K562 (cell line): Measurements from ENCODE around the gene GAMT. TPM values are rescaled to one million over a fixed set of nuclear protein-coding genes. Genes with fewer than 3 reads are reported as not detected.
A peak's percentile ranks its signal among the peaks of the same experiment; 100 is the strongest.

Experiments
- CHD4 ChIP-seq: fragments of 200-600 bp; sonication (generic); IDR thresholded peaks from 3 replicates; pipeline ENCODE4 v1.6.1; 2012; ENCODE audit warnings: low read depth, mild to moderate bottlenecking, mixed read lengths, low read length, inconsistent platforms; ENCODE audit not compliant: insufficient read depth, insufficient replicate concordance, poor library complexity, severe bottlenecking
- CTCFL ChIP-seq: IDR thresholded peaks from 2 replicates; pipeline ENCODE4 v1.6.1; 2011; ENCODE audit warnings: borderline replicate concordance, low read depth, mild to moderate bottlenecking, moderate library complexity, low read length; ENCODE audit not compliant: insufficient read depth, poor library complexity, severe bottlenecking
- KAT7 ChIP-seq: sonication (generic); formaldehyde crosslinking; IDR thresholded peaks from 2 replicates; pipeline ENCODE4 v1.8.0; 2022; ENCODE audit warnings: missing genetic modification reagents, mild to moderate bottlenecking, borderline replicate concordance
- LEF1 ChIP-seq: fragments of 450-650 bp; IDR thresholded peaks from 2 replicates; pipeline ENCODE4 v1.6.1; 2016; ENCODE audit warnings: mild to moderate bottlenecking
- MAX ChIP-seq: sonication (generic); formaldehyde crosslinking; IDR thresholded peaks from 2 replicates; pipeline ENCODE4 v1.9.0; 2022; ENCODE audit warnings: mild to moderate bottlenecking, missing genetic modification reagents
- MCM7 ChIP-seq, 2 experiments: fragments of 450-650 bp; IDR thresholded peaks; 2 replicates each; pipeline ENCODE4 v1.6.1; 2016 to 2018
- MXI1 ChIP-seq: IDR thresholded peaks from 2 replicates; pipeline ENCODE4 v1.6.1; 2011; ENCODE audit warnings: low read depth, mild to moderate bottlenecking, improper control_type of control experiment, low read length
- NCOA2 ChIP-seq, 2 experiments: fragments of 450-650 bp; IDR thresholded peaks; 2 replicates each; pipeline ENCODE4 v1.6.1; 2018; ENCODE audit warnings: mild to moderate bottlenecking in 2 of 2, moderate library complexity in 1 of 2; ENCODE audit not compliant: partially characterized antibody in 2 of 2
- PCBP1 ChIP-seq: fragments of 200-400 bp; formaldehyde crosslinking; IDR thresholded peaks from 2 replicates; pipeline ENCODE4 v1.6.1; 2018; ENCODE audit warnings: mild to moderate bottlenecking, low read depth, low read length; ENCODE audit not compliant: poor library complexity, severe bottlenecking
- RCOR1 ChIP-seq, 2 experiments: IDR thresholded peaks; 2 replicates each; pipeline ENCODE4 v1.6.1; 2012; ENCODE audit warnings: low read depth in 2 of 2, low read length in 2 of 2, borderline replicate concordance in 1 of 2, improper control_type of control experiment in 1 of 2
- RNF2 ChIP-seq: sonication (generic); IDR thresholded peaks from 2 replicates; pipeline ENCODE4 v1.6.1; 2016
- SAP30 ChIP-seq: fragments of 200-600 bp; sonication (generic); IDR thresholded peaks from 2 replicates; pipeline ENCODE4 v1.6.1; 2012; ENCODE audit warnings: borderline replicate concordance, low read depth, mild to moderate bottlenecking, moderate library complexity, low read length, control low read depth, inconsistent platforms; ENCODE audit not compliant: insufficient read depth, poor library complexity, severe bottlenecking
- SRF ChIP-seq, 2 experiments: fragments of 250-450, 450-650 bp in 1 of 2; sonication (Bioruptor Pico) in 1 of 2; sonication (generic) in 1 of 2; formaldehyde crosslinking; IDR thresholded peaks; 2 replicates each; pipeline versions ENCODE4 v1.5.0 to v1.5.1; 2020 to 2022; ENCODE audit warnings: mild to moderate bottlenecking in 1 of 2, missing genetic modification reagents in 1 of 2
- THRB ChIP-seq: fragments of 450-650 bp; formaldehyde crosslinking; conservative IDR thresholded peaks from 2 replicates; pipeline ENCODE4 v1.4.0; 2022; ENCODE audit warnings: mild to moderate bottlenecking, missing genetic modification characterization
- polyA plus RNA-seq, 8 experiments: library from polyadenylated mRNA; depleted of rRNA in 4 of 8; stranded (reverse) in 5 of 8; unstranded in 3 of 8; fragments of >200 nt; fragmentation: Nextera tagmentation in 2 of 8; fragmentation: Illumina TruSeq in 1 of 8; extraction: Ambion mirVana in 2 of 8; extraction: Trizol in 1 of 8; gene quantifications; 2 replicates each; pipeline versions ENCODE4 v1.2.1 to v1.2.3, GENCODE V29; 2011 to 2014; ENCODE audit warnings: inconsistent platforms in 1 of 8, missing spikeins in 1 of 8
- total RNA-seq, 7 experiments: library from RNA; depleted of rRNA in 6 of 7; stranded (reverse); fragments of >200 nt in 6 of 7; fragmentation: Illumina TruSeq in 2 of 7; extraction: Trizol in 2 of 7; gene quantifications; 2 replicates each; pipeline versions ENCODE4 v1.2.1 to v1.2.3, GENCODE V29; 2011 to 2021; ENCODE audit warnings: low replicate concordance in 1 of 7
- TF ChIP-seq, protein P1 (sequence below): IDR thresholded peaks from 3 replicates; pipeline ENCODE4 v1.6.1; 2011; ENCODE audit warnings: borderline replicate concordance, mild to moderate bottlenecking; ENCODE audit not compliant: insufficient read length, insufficient read depth
- TF ChIP-seq, protein P2 (sequence below), 2 experiments: IDR thresholded peaks in 1 of 2; conservative IDR thresholded peaks in 1 of 2; 2 replicates each; pipeline ENCODE4 v1.6.1; 2016; ENCODE audit warnings: low read depth in 2 of 2, mild to moderate bottlenecking in 1 of 2, missing compliant biosample characterization in 1 of 2, missing genetic modification characterization in 1 of 2, moderate library complexity in 1 of 2

The GAMT gene
- total and polyA plus RNA-seq, 9 of the 15 experiments (the other 6 are each of a cell fraction or from before 2014, with no cell fraction given) = 1.3 to 35.3 (median 27.2) TPM

DNA sequence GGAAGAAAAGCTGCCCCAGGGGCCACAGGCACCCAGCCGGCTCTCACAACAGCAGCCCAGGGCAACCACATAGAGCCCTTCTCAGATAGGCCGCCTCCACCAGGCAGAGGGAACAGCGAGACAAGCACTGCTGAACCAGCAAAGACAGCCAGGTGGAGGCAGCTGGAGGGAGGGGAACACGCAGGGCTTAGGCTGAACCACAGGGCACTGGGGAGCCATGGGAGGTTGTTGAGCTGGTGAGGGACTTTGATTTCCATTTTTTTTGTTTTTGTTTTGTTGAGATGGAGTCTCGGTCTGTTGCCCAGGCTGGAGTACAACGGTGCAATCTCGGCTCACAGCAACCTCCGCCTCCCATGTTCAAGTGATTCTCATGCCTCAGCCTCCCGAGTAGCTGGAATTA is 3.5 kb downstream of the GAMT start (continued):
- TF ChIP-seq CTCFL (no peak), SRF (CRISPR knock-in tag; IDR thresholded peaks at IDR 0.05) (no peak), LEF1 (no peak), KAT7 (CRISPR knock-in tag) (no peak), MAX (0 out of 2 replicates have a peak, but pooled peaks have one; percentile 11), RNF2 (no peak), MCM7 (IDR thresholded peaks at IDR 0.05) (no peak), THRB (CRISPR knock-in tag) (no peak), SAP30 (no peak), RCOR1 (IDR thresholded peaks at IDR 0.05; ENCODE audit: borderline replicate concordance in 1 of 2, low read depth in 2 of 2, low read length in 2 of 2) (peak; percentile 43 to 66; a peak in 3 of 4 replicates), CHD4 (peak; percentile 61), PCBP1 (no peak), NCOA2 (IDR thresholded peaks at IDR 0.05; ENCODE audit: partially characterized antibody in 2 of 2) (no peak), MXI1 (no peak)
- TF ChIP-seq, protein P1, sequence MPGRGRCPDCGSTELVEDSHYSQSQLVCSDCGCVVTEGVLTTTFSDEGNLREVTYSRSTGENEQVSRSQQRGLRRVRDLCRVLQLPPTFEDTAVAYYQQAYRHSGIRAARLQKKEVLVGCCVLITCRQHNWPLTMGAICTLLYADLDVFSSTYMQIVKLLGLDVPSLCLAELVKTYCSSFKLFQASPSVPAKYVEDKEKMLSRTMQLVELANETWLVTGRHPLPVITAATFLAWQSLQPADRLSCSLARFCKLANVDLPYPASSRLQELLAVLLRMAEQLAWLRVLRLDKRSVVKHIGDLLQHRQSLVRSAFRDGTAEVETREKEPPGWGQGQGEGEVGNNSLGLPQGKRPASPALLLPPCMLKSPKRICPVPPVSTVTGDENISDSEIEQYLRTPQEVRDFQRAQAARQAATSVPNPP = no peak
- TF ChIP-seq, protein P2, sequence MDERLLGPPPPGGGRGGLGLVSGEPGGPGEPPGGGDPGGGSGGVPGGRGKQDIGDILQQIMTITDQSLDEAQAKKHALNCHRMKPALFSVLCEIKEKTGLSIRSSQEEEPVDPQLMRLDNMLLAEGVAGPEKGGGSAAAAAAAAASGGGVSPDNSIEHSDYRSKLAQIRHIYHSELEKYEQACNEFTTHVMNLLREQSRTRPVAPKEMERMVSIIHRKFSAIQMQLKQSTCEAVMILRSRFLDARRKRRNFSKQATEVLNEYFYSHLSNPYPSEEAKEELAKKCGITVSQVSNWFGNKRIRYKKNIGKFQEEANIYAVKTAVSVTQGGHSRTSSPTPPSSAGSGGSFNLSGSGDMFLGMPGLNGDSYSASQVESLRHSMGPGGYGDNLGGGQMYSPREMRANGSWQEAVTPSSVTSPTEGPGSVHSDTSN (CRISPR knock-in tag; IDR thresholded peaks at IDR 0.05; ENCODE audit: low read depth) = no peak
- TF ChIP-seq, protein P2 (tag; conservative IDR thresholded peaks at IDR 0.05; ENCODE audit: low read depth) = no peak
